ENCODE measurements around the gene CCR5.

GRCh38 chr3:46375218-46375617 is 4.5 kb downstream of the CCR5 start:
- TF ChIP-seq, protein P1, sequence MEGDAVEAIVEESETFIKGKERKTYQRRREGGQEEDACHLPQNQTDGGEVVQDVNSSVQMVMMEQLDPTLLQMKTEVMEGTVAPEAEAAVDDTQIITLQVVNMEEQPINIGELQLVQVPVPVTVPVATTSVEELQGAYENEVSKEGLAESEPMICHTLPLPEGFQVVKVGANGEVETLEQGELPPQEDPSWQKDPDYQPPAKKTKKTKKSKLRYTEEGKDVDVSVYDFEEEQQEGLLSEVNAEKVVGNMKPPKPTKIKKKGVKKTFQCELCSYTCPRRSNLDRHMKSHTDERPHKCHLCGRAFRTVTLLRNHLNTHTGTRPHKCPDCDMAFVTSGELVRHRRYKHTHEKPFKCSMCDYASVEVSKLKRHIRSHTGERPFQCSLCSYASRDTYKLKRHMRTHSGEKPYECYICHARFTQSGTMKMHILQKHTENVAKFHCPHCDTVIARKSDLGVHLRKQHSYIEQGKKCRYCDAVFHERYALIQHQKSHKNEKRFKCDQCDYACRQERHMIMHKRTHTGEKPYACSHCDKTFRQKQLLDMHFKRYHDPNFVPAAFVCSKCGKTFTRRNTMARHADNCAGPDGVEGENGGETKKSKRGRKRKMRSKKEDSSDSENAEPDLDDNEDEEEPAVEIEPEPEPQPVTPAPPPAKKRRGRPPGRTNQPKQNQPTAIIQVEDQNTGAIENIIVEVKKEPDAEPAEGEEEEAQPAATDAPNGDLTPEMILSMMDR (IDR thresholded peaks at IDR 0.05): no peak
- no peak for TF ChIP-seq POLR2A (IDR thresholded peaks at IDR 0.05)
